Measurements from ENCODE around the gene CXorf65. TPM values are rescaled to one million over a fixed set of nuclear protein-coding genes. Genes with fewer than 3 reads are reported as not detected.

CXorf65 gene
- total RNA-seq, 1 donor from 2014 or later: not detected

GRCh38 chrX:71107245-71107644 lies 705 bp upstream of the CXorf65 start:
- Mint-ChIP-seq H3K27ac (ENCODE audit: unreplicated experiment) (no peak overlapping the region), H3K4me1 (ENCODE audit: unreplicated experiment) (peaks cover 17% of the 10 kb centered on the region), H3K9me3 (ENCODE audit: unreplicated experiment) (no peaks in the 10 kb centered on the region), H3K27me3 (ENCODE audit: unreplicated experiment) (peaks cover 11% of the 10 kb centered on the region), H3K4me3 (ENCODE audit: unreplicated experiment) (no peak overlapping the region), H3K36me3 (ENCODE audit: low read depth, unreplicated experiment) (no peaks in the 10 kb centered on the region)
- TF ChIP-seq, protein P1, sequence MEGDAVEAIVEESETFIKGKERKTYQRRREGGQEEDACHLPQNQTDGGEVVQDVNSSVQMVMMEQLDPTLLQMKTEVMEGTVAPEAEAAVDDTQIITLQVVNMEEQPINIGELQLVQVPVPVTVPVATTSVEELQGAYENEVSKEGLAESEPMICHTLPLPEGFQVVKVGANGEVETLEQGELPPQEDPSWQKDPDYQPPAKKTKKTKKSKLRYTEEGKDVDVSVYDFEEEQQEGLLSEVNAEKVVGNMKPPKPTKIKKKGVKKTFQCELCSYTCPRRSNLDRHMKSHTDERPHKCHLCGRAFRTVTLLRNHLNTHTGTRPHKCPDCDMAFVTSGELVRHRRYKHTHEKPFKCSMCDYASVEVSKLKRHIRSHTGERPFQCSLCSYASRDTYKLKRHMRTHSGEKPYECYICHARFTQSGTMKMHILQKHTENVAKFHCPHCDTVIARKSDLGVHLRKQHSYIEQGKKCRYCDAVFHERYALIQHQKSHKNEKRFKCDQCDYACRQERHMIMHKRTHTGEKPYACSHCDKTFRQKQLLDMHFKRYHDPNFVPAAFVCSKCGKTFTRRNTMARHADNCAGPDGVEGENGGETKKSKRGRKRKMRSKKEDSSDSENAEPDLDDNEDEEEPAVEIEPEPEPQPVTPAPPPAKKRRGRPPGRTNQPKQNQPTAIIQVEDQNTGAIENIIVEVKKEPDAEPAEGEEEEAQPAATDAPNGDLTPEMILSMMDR (IDR thresholded peaks at IDR 0.05; ENCODE audit: unreplicated experiment): no peak
- DNase-seq (ENCODE audit: low spot score): no peak

GRCh38 chrX:71105628-71106027 lies 912 bp downstream of the CXorf65 start:
- no peak overlapping the region for H3K27ac Mint-ChIP-seq (ENCODE audit: unreplicated experiment)
- no peaks in the 10 kb centered on the region for H3K9me3 Mint-ChIP-seq (ENCODE audit: unreplicated experiment)
- no peaks in the 10 kb centered on the region for H3K36me3 Mint-ChIP-seq (ENCODE audit: low read depth, unreplicated experiment)
- peaks cover 11% of the 10 kb centered on the region for H3K27me3 Mint-ChIP-seq (ENCODE audit: unreplicated experiment)
- no peak overlapping the region for H3K4me3 Mint-ChIP-seq (ENCODE audit: unreplicated experiment)
- peaks cover 14% of the 10 kb centered on the region for H3K4me1 Mint-ChIP-seq (ENCODE audit: unreplicated experiment)
- TF ChIP-seq, protein P1 (IDR thresholded peaks at IDR 0.05; ENCODE audit: unreplicated experiment): no peak
- DNase-seq (ENCODE audit: low spot score): no peak

DNA sequence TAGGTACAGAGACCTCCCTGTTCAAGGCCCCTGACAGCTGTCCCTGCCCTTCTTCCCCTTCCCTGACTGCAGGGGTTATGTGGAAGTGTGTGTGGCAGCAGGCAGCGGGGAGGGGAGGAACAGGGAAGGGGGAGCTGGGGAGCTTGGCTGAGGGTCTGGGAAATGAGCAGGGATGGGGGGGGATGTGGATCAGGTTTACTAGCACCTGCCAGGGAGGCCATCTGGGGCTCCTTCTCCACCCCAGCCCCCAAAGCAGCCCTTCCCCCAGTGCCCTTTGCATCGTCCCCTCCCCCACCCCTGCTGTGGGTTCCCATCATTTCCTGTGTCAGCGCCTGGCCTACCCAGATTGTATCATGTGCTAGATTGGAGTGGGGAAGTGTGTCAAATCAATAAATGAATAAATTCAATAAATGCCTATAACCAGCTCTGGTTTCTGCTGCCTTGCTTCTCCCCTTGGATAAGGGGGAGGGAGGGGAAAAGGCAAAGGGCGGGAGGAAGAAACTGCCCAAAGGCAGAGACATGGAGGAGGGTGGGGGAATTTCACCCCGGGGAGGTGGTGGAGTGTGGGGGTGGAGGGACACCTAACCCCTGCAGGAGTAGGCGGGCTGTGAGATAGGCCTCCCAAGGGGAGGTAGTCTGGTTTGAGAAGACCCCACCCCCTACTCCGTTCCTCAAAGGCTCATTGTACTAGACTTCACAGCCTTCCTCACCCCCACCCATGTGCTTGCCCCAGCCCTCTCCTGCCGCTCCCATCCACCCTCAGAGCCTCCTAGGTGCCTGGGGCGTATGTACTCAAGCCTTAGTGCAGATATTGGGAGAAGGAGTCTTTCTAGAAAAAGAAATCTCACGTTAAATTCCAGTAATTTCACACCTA lies 3.2 kb downstream of the CXorf65 start:
- Mint-ChIP-seq H3K27ac (ENCODE audit: unreplicated experiment) (peak overlapping the region; percentile 73), H3K4me3 (ENCODE audit: unreplicated experiment) (peak overlapping the region; percentile 56), H3K4me1 (ENCODE audit: unreplicated experiment) (peaks cover 22% of the 10 kb centered on the region), H3K27me3 (ENCODE audit: unreplicated experiment) (peaks cover 5% of the 10 kb centered on the region), H3K9me3 (ENCODE audit: unreplicated experiment) (no peaks in the 10 kb centered on the region), H3K36me3 (ENCODE audit: low read depth, unreplicated experiment) (no peaks in the 10 kb centered on the region)
- TF ChIP-seq, protein P1 (IDR thresholded peaks at IDR 0.05; ENCODE audit: unreplicated experiment): no peak
- peak; percentile 22 for DNase-seq (ENCODE audit: low spot score)

GRCh38 chrX:71102292-71102691 lies 4.2 kb downstream of the CXorf65 start:
- Mint-ChIP-seq H3K27me3 (ENCODE audit: unreplicated experiment) (peaks cover 5% of the 10 kb centered on the region), H3K4me1 (ENCODE audit: unreplicated experiment) (peaks cover 22% of the 10 kb centered on the region), H3K36me3 (ENCODE audit: low read depth, unreplicated experiment) (no peaks in the 10 kb centered on the region), H3K4me3 (ENCODE audit: unreplicated experiment) (no peak overlapping the region), H3K27ac (ENCODE audit: unreplicated experiment) (no peak overlapping the region), H3K9me3 (ENCODE audit: unreplicated experiment) (no peaks in the 10 kb centered on the region)
- TF ChIP-seq, protein P1 (IDR thresholded peaks at IDR 0.05; ENCODE audit: unreplicated experiment): no peak
- no peak for DNase-seq (ENCODE audit: low spot score)

Measured in endothelial cell (in vitro differentiated cells).